HepG2 (cell line): ENCODE results near the gene CDT1. TPM values are rescaled to one million over a fixed set of nuclear protein-coding genes. Genes with fewer than 3 reads are reported as not detected.

ENCODE experiments used
- GABPB1 ChIP-seq: IDR thresholded peaks from 2 replicates; pipeline ENCODE4 v1.6.1; 2016; ENCODE audit warnings: mild to moderate bottlenecking, missing genetic modification reagents, moderate library complexity, missing compliant biosample characterization
- KMT2B ChIP-seq: IDR thresholded peaks from 2 replicates; pipeline ENCODE4 v1.6.1; 2016; ENCODE audit warnings: missing genetic modification reagents, missing compliant biosample characterization
- MXD1 ChIP-seq: sonication (generic); formaldehyde crosslinking; IDR thresholded peaks from 2 replicates; pipeline ENCODE4 v1.4.0; 2020; ENCODE audit warnings: mild to moderate bottlenecking, missing genetic modification reagents
- NFE2L1 ChIP-seq: sonication (generic); formaldehyde crosslinking; IDR thresholded peaks from 2 replicates; pipeline ENCODE4 v1.4.0; 2020; ENCODE audit warnings: missing genetic modification reagents, mild to moderate bottlenecking, borderline replicate concordance
- PHF21A ChIP-seq: sonication (generic); formaldehyde crosslinking; IDR thresholded peaks from 2 replicates; pipeline ENCODE4 v1.5.0; 2020; ENCODE audit warnings: mild to moderate bottlenecking, missing genetic modification reagents
- PRMT3 ChIP-seq: sonication (generic); formaldehyde crosslinking; IDR thresholded peaks from 2 replicates; pipeline ENCODE4 v1.8.1; 2022; ENCODE audit warnings: low read depth, mild to moderate bottlenecking, moderate library complexity, missing genetic modification reagents, borderline replicate concordance
- RBAK ChIP-seq: sonication (generic); formaldehyde crosslinking; IDR thresholded peaks from 2 replicates; pipeline ENCODE4 v1.5.1; 2020; ENCODE audit warnings: mild to moderate bottlenecking, missing genetic modification reagents
- RBM22 ChIP-seq: fragments of 200-400 bp; formaldehyde crosslinking; optimal IDR thresholded peaks from 2 replicates; pipeline ENCODE3; 2017; ENCODE audit warnings: mild to moderate bottlenecking, low read length, moderate library complexity
- SNAPC2 ChIP-seq: sonication (generic); formaldehyde crosslinking; IDR thresholded peaks from 2 replicates; pipeline ENCODE4 v1.8.1; 2022; ENCODE audit warnings: mild to moderate bottlenecking, missing genetic modification reagents
- SP5 ChIP-seq: IDR thresholded peaks from 2 replicates; pipeline ENCODE4 v1.6.1; 2016; ENCODE audit warnings: low read depth, borderline replicate concordance
- ZNF543 ChIP-seq: sonication (generic); formaldehyde crosslinking; IDR thresholded peaks from 2 replicates; pipeline ENCODE4 v1.4.0; 2020; ENCODE audit warnings: mild to moderate bottlenecking, missing genetic modification reagents
- ZNF776 ChIP-seq: sonication (generic); formaldehyde crosslinking; IDR thresholded peaks from 2 replicates; pipeline ENCODE4 v1.4.0; 2020; ENCODE audit warnings: mild to moderate bottlenecking, missing genetic modification reagents
- ZNF777 ChIP-seq: sonication (generic); formaldehyde crosslinking; IDR thresholded peaks from 2 replicates; pipeline ENCODE4 v1.4.0; 2020; ENCODE audit warnings: missing genetic modification reagents
- ZNF781 ChIP-seq: sonication (generic); formaldehyde crosslinking; IDR thresholded peaks from 2 replicates; pipeline ENCODE4 v1.5.1; 2020; ENCODE audit warnings: borderline replicate concordance, mild to moderate bottlenecking, missing genetic modification reagents; ENCODE audit errors: not compliant biosample characterization
- ZNF792 ChIP-seq: IDR thresholded peaks from 2 replicates; pipeline ENCODE4 v1.6.1; 2016
- ZSCAN25 ChIP-seq: sonication (generic); formaldehyde crosslinking; IDR thresholded peaks from 2 replicates; pipeline ENCODE4 v1.8.0; 2022; ENCODE audit warnings: mild to moderate bottlenecking, missing genetic modification reagents
- polyA plus RNA-seq, 8 experiments: library from polyadenylated mRNA; depleted of rRNA in 3 of 8; stranded (reverse) in 7 of 8; unstranded in 1 of 8; fragments of >200 nt; fragmentation: Illumina TruSeq in 4 of 8; extraction: Trizol in 4 of 8; gene quantifications; 2 replicates each; pipeline versions ENCODE4 v1.2.1 to v1.2.3, GENCODE V29; 2011 to 2016; ENCODE audit warnings: low read depth in 4 of 8, missing spikeins in 1 of 8, mixed read lengths in 1 of 8; ENCODE audit not compliant: insufficient read depth in 1 of 8
- total RNA-seq, 5 experiments: library from RNA; depleted of rRNA; stranded (reverse); fragments of >200 nt; fragmentation: Illumina TruSeq; extraction: Trizol; gene quantifications; 2 replicates each; pipeline ENCODE4 v1.2.3, GENCODE V29; 2016; ENCODE audit warnings: low read depth in 1 of 5
- TF ChIP-seq, protein P1 (sequence below): sonication (generic); formaldehyde crosslinking; IDR thresholded peaks from 2 replicates; pipeline ENCODE4 v1.4.0; 2020; ENCODE audit warnings: missing genetic modification reagents
- TF ChIP-seq, protein P2 (sequence below): sonication (generic); formaldehyde crosslinking; IDR thresholded peaks from 2 replicates; pipeline ENCODE4 v1.4.0; 2020; ENCODE audit warnings: missing genetic modification reagents, low read depth, mild to moderate bottlenecking, borderline replicate concordance
- TF ChIP-seq, protein P3 (sequence below): IDR thresholded peaks from 2 replicates; pipeline ENCODE4 v1.6.1; 2012; ENCODE audit warnings: low read depth, low read length, improper control_type of control experiment
- TF ChIP-seq, protein P4 (sequence below): sonication (generic); formaldehyde crosslinking; IDR thresholded peaks from 2 replicates; pipeline ENCODE4 v1.4.0; 2020; ENCODE audit warnings: missing genetic modification reagents

Gene CDT1
- total and polyA plus RNA-seq, 2 of the 13 experiments (the other 11 are each of a cell fraction or from before 2014, with no cell fraction given): 23.1 to 23.8 TPM

DNA sequence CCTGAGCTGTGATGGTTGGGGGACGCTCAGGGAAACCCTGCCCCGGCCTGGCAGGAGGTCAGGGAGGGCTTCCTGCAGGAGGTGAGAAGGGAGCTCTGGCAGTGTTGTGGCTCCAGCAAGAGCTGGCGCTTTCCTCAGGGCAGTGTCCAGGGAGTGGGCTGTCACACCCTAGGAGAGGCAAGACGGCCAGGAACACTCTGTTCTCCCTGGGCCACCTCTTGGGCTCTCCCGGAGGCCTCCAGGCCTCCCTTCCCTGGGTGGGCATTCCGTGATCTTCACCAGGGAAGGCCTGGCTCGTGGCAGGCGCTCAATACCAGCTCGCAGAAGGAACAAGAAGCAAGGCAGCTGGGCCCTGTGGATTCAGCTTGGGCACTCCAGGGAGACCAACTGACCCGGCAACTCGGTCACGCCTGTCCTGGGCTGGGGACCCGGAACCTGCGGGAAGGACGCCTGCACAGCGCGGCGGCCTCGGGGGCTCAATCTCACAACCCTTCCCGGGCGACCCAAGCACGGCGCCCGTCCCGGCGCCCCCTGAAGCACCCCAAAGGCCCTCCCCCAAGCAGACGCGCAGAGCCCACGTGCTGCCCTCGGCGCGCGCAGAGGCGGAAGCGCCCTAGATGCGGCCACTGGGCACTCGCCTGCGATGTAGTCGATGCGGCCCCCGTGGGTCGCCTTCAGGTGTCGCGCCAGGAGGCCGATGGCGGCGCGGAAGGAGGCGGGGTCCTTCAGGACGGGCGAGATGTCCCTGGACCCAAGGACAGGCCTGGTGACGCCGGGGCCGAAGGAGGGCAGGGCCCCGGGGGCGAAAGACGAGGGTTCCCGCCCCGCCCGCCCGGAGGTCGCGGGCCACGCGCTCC lies 7.6 kb downstream of the CDT1 start (continued):
- TF ChIP-seq, protein P1, sequence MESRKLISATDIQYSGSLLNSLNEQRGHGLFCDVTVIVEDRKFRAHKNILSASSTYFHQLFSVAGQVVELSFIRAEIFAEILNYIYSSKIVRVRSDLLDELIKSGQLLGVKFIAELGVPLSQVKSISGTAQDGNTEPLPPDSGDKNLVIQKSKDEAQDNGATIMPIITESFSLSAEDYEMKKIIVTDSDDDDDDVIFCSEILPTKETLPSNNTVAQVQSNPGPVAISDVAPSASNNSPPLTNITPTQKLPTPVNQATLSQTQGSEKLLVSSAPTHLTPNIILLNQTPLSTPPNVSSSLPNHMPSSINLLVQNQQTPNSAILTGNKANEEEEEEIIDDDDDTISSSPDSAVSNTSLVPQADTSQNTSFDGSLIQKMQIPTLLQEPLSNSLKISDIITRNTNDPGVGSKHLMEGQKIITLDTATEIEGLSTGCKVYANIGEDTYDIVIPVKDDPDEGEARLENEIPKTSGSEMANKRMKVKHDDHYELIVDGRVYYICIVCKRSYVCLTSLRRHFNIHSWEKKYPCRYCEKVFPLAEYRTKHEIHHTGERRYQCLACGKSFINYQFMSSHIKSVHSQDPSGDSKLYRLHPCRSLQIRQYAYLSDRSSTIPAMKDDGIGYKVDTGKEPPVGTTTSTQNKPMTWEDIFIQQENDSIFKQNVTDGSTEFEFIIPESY (CRISPR knock-in tag): peak; percentile 3; the same call in 1 of the 2 replicates
- TF ChIP-seq, protein P2, sequence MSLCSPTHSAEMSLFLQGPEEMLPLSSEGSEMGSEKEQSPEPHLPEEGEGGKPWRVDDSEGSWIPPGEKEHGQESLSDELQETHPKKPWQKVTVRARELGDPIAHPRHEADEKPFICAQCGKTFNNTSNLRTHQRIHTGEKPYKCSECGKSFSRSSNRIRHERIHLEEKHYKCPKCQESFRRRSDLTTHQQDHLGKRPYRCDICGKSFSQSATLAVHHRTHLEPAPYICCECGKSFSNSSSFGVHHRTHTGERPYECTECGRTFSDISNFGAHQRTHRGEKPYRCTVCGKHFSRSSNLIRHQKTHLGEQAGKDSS (CRISPR knock-in tag): no peak; the same call in 1 of the 2 replicates
- TF ChIP-seq ZNF543 (no peak), ZNF777 (no peak; the same call in none of the 2 replicates), ZNF792 (CRISPR knock-in tag) (0 out of 2 replicates have a peak, but pooled peaks have one; percentile 24), ZSCAN25 (CRISPR knock-in tag) (no peak), PRMT3 (CRISPR knock-in tag) (no peak), KMT2B (CRISPR knock-in tag) (peak; percentile 64), SP5 (CRISPR knock-in tag) (peak; percentile 47; the same call in 1 of the 2 replicates), RBM22 (no peak), PHF21A (no peak), ZNF776 (peak; percentile 71), RBAK (no peak), SNAPC2 (CRISPR knock-in tag) (no peak), NFE2L1 (CRISPR knock-in tag) (no peak; the same call in 1 of the 2 replicates), MXD1 (CRISPR knock-in tag) (peak; percentile 94; the same call in 1 of the 2 replicates), GABPB1 (CRISPR knock-in tag) (no peak), ZNF781 (no peak)
- TF ChIP-seq, protein P3, sequence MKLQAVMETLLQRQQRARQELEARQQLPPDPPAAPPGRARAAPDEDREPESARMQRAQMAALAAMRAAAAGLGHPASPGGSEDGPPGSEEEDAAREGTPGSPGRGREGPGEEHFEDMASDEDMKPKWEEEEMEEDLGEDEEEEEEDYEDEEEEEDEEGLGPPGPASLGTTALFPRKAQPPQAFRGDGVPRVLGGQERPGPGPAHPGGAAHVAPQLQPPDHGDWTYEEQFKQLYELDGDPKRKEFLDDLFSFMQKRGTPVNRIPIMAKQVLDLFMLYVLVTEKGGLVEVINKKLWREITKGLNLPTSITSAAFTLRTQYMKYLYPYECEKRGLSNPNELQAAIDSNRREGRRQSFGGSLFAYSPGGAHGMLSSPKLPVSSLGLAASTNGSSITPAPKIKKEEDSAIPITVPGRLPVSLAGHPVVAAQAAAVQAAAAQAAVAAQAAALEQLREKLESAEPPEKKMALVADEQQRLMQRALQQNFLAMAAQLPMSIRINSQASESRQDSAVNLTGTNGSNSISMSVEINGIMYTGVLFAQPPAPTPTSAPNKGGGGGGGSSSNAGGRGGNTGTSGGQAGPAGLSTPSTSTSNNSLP: no peak
- TF ChIP-seq, protein P4, sequence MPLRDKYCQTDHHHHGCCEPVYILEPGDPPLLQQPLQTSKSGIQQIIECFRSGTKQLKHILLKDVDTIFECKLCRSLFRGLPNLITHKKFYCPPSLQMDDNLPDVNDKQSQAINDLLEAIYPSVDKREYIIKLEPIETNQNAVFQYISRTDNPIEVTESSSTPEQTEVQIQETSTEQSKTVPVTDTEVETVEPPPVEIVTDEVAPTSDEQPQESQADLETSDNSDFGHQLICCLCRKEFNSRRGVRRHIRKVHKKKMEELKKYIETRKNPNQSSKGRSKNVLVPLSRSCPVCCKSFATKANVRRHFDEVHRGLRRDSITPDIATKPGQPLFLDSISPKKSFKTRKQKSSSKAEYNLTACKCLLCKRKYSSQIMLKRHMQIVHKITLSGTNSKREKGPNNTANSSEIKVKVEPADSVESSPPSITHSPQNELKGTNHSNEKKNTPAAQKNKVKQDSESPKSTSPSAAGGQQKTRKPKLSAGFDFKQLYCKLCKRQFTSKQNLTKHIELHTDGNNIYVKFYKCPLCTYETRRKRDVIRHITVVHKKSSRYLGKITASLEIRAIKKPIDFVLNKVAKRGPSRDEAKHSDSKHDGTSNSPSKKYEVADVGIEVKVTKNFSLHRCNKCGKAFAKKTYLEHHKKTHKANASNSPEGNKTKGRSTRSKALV (CRISPR knock-in tag): no peak; the same call in 1 of the 2 replicates
